ENCODE measurements around the gene ZNF879.

DNA sequence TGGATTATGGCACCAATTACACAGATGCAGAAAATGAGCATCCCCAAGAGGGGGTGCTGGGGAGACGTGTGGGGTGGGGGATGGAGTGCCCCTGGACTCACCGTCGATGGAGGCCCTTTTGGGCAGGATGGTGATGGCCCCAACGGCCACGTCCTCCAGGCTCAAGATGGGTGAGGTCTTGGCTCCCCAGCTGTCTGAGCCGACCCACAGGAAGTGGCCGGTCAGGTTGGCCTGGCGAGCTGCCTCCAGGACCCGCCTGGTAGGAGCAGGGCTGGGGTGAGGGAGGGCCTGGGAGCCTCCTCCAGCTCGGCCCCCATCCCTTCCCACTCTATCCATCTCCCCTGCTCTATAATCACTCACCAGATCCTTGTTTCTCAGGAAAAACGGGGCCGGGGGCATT, 33.1 kb upstream of the ZNF879 start:
- no peak for TF ChIP-seq EZH2phosphoT487 (IDR thresholded peaks at IDR 0.05; ENCODE audit: low read depth)
- no peak for TF ChIP-seq CTCF (IDR thresholded peaks at IDR 0.05; ENCODE audit: low read depth, low read length)

Data from OCI-LY3 (cell line).